Upper lobe of right lung (tissue), 1 donor: Measurements from ENCODE around the gene CHST10. TPM values are rescaled to one million over a fixed set of nuclear protein-coding genes. Genes with fewer than 3 reads are reported as not detected.

Source experiments
- ATAC-seq: fragments of 200-7000 bp; cut with Tn5 transposase; one replicate; pipeline ENCODE4 v1.9.1; 2020; ENCODE audit warnings: mild to moderate bottlenecking, moderate library complexity
- DNase-seq: peaks from one replicate; pipeline ENCODE4 v3.0.0-alpha.2; 2020
- H3K27ac ChIP-seq: fragments of 200-600 bp; one replicate; pipeline ENCODE4 v1.8.0; 2022
- H3K27me3 ChIP-seq: fragments of 200-600 bp; one replicate; pipeline ENCODE4 v1.8.0; 2022; ENCODE audit warnings: mild to moderate bottlenecking
- H3K36me3 ChIP-seq: fragments of 200-600 bp; one replicate; pipeline ENCODE4 v1.8.0; 2022
- H3K4me1 ChIP-seq: fragments of 200-600 bp; one replicate; pipeline ENCODE4 v1.8.0; 2022
- H3K4me3 ChIP-seq: fragments of 200-600 bp; one replicate; pipeline ENCODE4 v1.8.0; 2022; ENCODE audit warnings: mild to moderate bottlenecking
- H3K9me3 ChIP-seq: fragments of 200-600 bp; one replicate; pipeline ENCODE4 v1.8.0; 2022
- CTCF ChIP-seq: fragments of 200-600 bp; IDR thresholded peaks from one replicate; pipeline ENCODE4 v1.8.0; 2022; ENCODE audit warnings: antibody characterized with exemption
- intact Hi-C: fragments of 100-400 bp; cut with DNase I; formaldehyde crosslinking; loops from one replicate; pipeline ENCODE4 v1.11.0; 2022
- total RNA-seq: library from RNA; stranded (reverse); fragmentation: NEBNext Ultra II Directional; extraction: Animal tissue kit (Norgen Biotek cat#: 25700); gene quantifications from one replicate; pipeline ENCODE4 v1.2.1, GENCODE V29; 2021
- donor health status: DM: no; HTN: yes; CAD: no; lungs with severe emphysema.

CHST10 gene
- total RNA-seq, 1 donor from 2014 or later = 8.4 TPM

GRCh38 chr2:100405403-100406119 is 11.9 kb downstream of the CHST10 start:
- no peak overlapping the region for H3K27ac ChIP-seq
- H3K4me3 ChIP-seq = no peak overlapping the region
- no peaks in the 10 kb centered on the region for H3K27me3 ChIP-seq
- no peaks in the 10 kb centered on the region for H3K9me3 ChIP-seq
- TF ChIP-seq CTCF = no peak
- DNase-seq = no peak
- intact Hi-C loops = no loop called here
- no peaks in the 10 kb centered on the region for H3K4me1 ChIP-seq
- ATAC-seq = no peak
- peaks cover 20% of the 10 kb centered on the region for H3K36me3 ChIP-seq

GRCh38 chr2:100404411-100404810 is 13.1 kb downstream of the CHST10 start:
- Histone ChIP-seq H3K36me3 (peaks cover 20% of the 10 kb centered on the region), H3K9me3 (no peaks in the 10 kb centered on the region), H3K27me3 (no peaks in the 10 kb centered on the region), H3K4me3 (no peak overlapping the region), H3K4me1 (no peaks in the 10 kb centered on the region), H3K27ac (no peak overlapping the region)
- TF ChIP-seq CTCF = no peak
- ATAC-seq = no peak
- no peak for DNase-seq
- intact Hi-C loops = no loop called here

DNA sequence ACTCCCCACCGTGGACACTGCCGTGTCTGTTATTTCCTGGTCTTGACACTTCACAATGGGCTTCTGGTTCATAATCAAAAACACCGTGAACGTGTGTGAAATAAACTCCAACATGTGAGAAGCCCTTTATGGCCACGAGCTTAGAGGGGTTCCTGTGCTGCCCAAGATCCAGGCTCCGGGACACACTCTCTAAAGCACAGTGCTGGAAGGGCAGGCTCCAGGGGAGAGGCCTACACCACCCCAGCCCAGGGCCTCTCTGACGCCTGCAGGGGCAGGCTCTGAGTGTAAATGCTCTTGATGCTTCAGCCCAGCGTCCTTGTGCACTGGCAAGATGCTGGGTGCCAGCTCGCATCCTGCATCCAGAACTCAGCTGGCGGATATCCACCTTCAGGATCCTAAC is 13.7 kb downstream of the CHST10 start:
- no peak for DNase-seq
- Histone ChIP-seq H3K4me3 (no peak overlapping the region), H3K4me1 (no peaks in the 10 kb centered on the region), H3K27me3 (no peaks in the 10 kb centered on the region), H3K9me3 (no peaks in the 10 kb centered on the region), H3K36me3 (peaks cover 20% of the 10 kb centered on the region), H3K27ac (no peak overlapping the region)
- ATAC-seq = no peak
- no peak for TF ChIP-seq CTCF
- intact Hi-C loops = no loop called here

DNA sequence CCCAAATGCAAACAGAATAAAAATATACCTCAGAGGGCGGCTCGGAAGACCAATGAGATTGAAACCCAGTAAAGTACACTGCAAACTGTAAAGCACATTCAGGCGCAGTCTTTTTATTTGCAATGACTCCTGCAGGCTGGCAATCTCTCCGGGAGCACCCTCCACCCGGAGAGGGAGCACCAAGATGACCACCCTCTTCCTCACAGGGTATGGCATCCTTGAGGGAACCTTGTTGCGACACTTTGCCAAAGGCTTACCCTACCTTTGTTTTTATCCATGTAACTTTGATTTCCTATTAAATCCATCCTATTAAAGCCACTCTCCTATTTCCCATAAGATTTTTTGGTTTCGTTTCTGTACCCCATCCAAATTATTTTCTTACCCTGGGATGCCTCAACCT is 16.2 kb downstream of the CHST10 start:
- intact Hi-C loops = no loop called here
- DNase-seq (no peak), ATAC-seq (no peak)
- H3K27me3 ChIP-seq = no peaks in the 10 kb centered on the region
- H3K27ac ChIP-seq = no peak overlapping the region
- TF ChIP-seq CTCF = no peak
- H3K36me3 ChIP-seq = peaks cover 18% of the 10 kb centered on the region
- H3K9me3 ChIP-seq = no peaks in the 10 kb centered on the region
- no peaks in the 10 kb centered on the region for H3K4me1 ChIP-seq
- H3K4me3 ChIP-seq = no peak overlapping the region

- DNase-seq = no peak
- no peak for TF ChIP-seq CTCF
- intact Hi-C loops = no loop called here
- Histone ChIP-seq H3K27ac (no peak overlapping the region), H3K27me3 (no peaks in the 10 kb centered on the region), H3K4me3 (no peak overlapping the region), H3K4me1 (no peaks in the 10 kb centered on the region), H3K9me3 (no peaks in the 10 kb centered on the region), H3K36me3 (peaks cover 5% of the 10 kb centered on the region)
- ATAC-seq = no peak
Measured at GRCh38 chr2:100399714-100400113, 17.8 kb downstream of the CHST10 start.

DNA sequence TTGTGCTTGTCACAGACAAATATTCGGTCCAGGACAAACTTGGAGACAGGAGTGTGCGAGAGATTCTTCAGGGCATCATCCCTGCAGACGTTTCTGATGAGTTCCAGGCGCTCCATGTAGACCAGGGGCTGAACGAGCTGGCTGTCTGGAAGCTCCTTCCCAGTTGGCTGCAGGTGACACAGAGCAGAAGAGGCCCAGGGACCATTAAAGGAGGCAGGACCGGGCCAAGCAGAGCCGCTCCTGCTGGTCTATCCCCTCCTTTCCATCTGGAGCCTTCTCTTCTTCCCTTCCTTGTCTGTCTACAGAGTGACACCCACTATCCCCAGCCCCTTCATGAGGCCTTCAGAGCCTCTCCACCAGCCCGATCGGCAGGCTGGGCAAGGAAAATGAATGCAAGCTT is 19.5 kb downstream of the CHST10 start:
- Histone ChIP-seq H3K4me1 (no peaks in the 10 kb centered on the region), H3K27me3 (no peaks in the 10 kb centered on the region), H3K27ac (no peak overlapping the region), H3K9me3 (no peaks in the 10 kb centered on the region), H3K4me3 (no peak overlapping the region), H3K36me3 (peaks cover 7% of the 10 kb centered on the region)
- intact Hi-C loops = no loop called here
- ATAC-seq (no peak), DNase-seq (no peak)
- no peak for TF ChIP-seq CTCF
